LNCaP clone FGC (cell line): Measurements from ENCODE around the gene AMY2A.
"Not testable (repeated sequence)": the region's sequence is repeated elsewhere in the genome, so short reads cannot be mapped to it uniquely, and the experiment has no call there.

Source experiments
- DNase-seq: peaks from one replicate; pipeline ENCODE4 v3.0.0-alpha.2; 2011; ENCODE audit warnings: low read depth
- H3K4me3 ChIP-seq: 2 replicates; pipeline ENCODE4 v1.5.1; 2011; ENCODE audit warnings: mild to moderate bottlenecking, low read depth, low read length, control low read depth
- TF ChIP-seq, protein P1 (sequence below): IDR thresholded peaks from 2 replicates; pipeline ENCODE4 v1.5.1; 2012; ENCODE audit warnings: mild to moderate bottlenecking; ENCODE audit not compliant: control insufficient read depth, insufficient read depth; ENCODE audit errors: extremely low read depth

The AMY2A gene

GRCh38 chr1:103616994-103617477 is at the start of gene AMY2A:
TSS of gene AMY2A (plus strand) at chr1:103617427. CDS start at chr1:103617441, 14 bp downstream.
- H3K4me3 ChIP-seq, DNase-seq: not testable (repeated sequence)

GRCh38 chr1:103569493-103569892 is 47.7 kb upstream of the AMY2A start:
- DNase-seq = no peak
- TF ChIP-seq, protein P1, sequence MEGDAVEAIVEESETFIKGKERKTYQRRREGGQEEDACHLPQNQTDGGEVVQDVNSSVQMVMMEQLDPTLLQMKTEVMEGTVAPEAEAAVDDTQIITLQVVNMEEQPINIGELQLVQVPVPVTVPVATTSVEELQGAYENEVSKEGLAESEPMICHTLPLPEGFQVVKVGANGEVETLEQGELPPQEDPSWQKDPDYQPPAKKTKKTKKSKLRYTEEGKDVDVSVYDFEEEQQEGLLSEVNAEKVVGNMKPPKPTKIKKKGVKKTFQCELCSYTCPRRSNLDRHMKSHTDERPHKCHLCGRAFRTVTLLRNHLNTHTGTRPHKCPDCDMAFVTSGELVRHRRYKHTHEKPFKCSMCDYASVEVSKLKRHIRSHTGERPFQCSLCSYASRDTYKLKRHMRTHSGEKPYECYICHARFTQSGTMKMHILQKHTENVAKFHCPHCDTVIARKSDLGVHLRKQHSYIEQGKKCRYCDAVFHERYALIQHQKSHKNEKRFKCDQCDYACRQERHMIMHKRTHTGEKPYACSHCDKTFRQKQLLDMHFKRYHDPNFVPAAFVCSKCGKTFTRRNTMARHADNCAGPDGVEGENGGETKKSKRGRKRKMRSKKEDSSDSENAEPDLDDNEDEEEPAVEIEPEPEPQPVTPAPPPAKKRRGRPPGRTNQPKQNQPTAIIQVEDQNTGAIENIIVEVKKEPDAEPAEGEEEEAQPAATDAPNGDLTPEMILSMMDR = no peak
- no peak overlapping the region for H3K4me3 ChIP-seq

DNA sequence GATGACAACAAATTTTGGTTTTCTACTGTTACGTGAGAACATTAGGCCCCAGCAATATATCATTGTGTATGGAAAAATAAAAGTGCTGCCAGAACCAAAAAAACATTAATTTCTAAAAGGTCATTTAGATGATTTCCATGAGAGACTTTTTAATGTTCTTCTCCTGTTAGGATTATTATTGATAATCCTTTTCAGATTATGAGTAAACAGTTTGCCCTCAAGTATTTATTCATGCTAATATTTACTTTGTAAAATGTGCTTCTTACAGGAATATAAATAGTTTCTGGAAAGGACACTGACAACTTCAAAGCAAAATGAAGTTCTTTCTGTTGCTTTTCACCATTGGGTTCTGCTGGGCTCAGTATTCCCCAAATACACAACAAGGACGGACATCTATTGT is 45.9 kb upstream of the AMY2A start, which contains the start of gene AMY2B:
AMY2B (plus strand) TSS at position 301 of the 400 bp plus-strand sequence; CDS start at position 315, 14 bp downstream.
- DNase-seq, H3K4me3 ChIP-seq: not testable (repeated sequence)

- no peak for DNase-seq
Measured at GRCh38 chr1:103576065-103576464, 41.2 kb upstream of the AMY2A start.

GRCh38 chr1:103576784-103577183 is 40.4 kb upstream of the AMY2A start:
- H3K4me3 ChIP-seq, DNase-seq: not testable (repeated sequence)

More at GRCh38 chr1:103576065-103576464, 41.2 kb upstream of the AMY2A start:
- no peak overlapping the region for H3K4me3 ChIP-seq
- TF ChIP-seq, protein P1 = no peak

DNA sequence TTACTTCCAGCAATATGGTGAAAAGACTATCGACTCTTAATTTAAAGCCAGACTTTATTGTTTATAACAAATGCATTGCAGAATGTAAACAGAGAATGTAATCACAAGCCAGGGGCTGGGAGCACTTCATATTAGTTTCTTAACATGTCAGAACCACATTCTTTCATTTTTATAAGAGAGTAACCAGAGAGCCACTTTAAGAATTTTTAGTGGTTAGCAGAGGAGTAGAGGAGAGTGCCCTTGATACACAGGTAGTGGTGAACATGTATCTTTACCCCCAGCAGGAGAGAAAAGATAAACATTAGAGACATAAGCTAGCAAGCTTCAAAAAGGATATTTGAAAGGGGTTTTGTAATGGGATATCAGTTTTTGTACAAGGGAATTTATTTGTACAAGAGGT is 34.8 kb upstream of the AMY2A start:
- no peak for DNase-seq
- no peak overlapping the region for H3K4me3 ChIP-seq
- TF ChIP-seq, protein P1 = no peak

- DNase-seq = no peak
- TF ChIP-seq, protein P1 = no peak
- no peak overlapping the region for H3K4me3 ChIP-seq
Measured at GRCh38 chr1:103583887-103584286, 33.3 kb upstream of the AMY2A start.

DNA sequence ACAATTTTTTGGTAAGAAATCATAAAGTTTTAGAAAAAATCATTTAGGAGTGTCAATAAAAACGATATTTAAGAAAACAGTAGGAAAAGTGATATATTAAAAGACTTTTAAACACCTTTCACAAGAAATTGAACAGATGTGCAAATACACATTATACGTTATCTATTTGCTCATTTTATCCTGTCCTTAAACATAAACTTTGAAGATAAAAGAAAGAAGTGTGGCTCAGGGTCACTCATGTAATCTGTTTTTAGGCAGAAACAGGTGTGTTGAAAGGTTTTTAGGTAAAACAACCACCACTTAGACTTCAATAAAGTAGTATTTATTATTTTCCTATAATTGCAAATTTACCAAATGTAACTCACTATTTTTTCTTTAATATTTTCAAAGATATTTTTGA is 32.7 kb upstream of the AMY2A start:
- TF ChIP-seq, protein P1 = no peak
- H3K4me3 ChIP-seq = no peak overlapping the region
- DNase-seq = no peak

DNA sequence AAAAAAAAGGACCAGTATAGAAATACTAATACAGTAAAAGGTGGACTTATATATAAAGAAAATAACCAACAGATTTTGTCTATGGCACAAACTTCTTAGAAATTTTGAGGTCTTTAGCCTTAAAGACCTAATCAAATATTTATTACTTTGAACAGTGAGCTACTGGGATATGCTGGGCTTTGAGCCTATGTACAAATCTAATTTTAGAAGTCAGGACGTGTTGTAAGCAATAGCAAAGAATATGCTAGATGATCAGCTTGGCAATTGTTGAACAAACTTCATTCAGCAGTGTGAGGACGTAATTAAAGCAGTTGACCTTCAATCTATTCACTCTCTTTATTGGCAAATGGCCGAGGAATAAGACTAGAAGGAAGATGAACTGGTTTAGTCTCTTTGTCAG is 14.5 kb upstream of the AMY2A start:
- DNase-seq, H3K4me3 ChIP-seq: not testable (repeated sequence)
